Esophagus squamous epithelium (tissue), 5 donors: ENCODE data around the gene PPP1R8. TPM values are rescaled to one million over a fixed set of nuclear protein-coding genes. Genes with fewer than 3 reads are reported as not detected.
"Not testable (repeated sequence)": the region's sequence is repeated elsewhere in the genome, so short reads cannot be mapped to it uniquely, and the experiment has no call there.

Source experiments
- DNase-seq: peaks from one replicate; lab custom pipeline; 2025; lab: John Stamatoyannopoulos, UW
- H3K27ac ChIP-seq, 4 donors: fragments of 200-600 bp; sonication (generic); one replicate each; pipeline ENCODE4 v1.5.1; 2016 to 2019; ENCODE audit warnings: mild to moderate bottlenecking in 1 of 4
- H3K27me3 ChIP-seq, 4 donors: fragments of 200-600 bp; sonication (generic); 1 replicate in 3 of 4; 2 replicates in 1 of 4; pipeline versions ENCODE4 v1.5.1 to v1.6.0; 2017 to 2021; ENCODE audit warnings: antibody characterized with exemption in 1 of 4
- H3K36me3 ChIP-seq, 3 donors: fragments of 200-600 bp; sonication (generic); one replicate each; pipeline ENCODE4 v1.5.1; 2016 to 2019
- H3K4me1 ChIP-seq, 3 donors: fragments of 200-600 bp; sonication (generic); one replicate each; pipeline ENCODE4 v1.5.1; 2017 to 2019
- H3K4me3 ChIP-seq, 4 donors: fragments of 200-600 bp; sonication (generic); 1 replicate in 3 of 4; 2 replicates in 1 of 4; pipeline ENCODE4 v1.5.1; 2016 to 2019; ENCODE audit warnings: mild to moderate bottlenecking in 2 of 4, moderate library complexity in 1 of 4
- H3K9me3 ChIP-seq, 3 donors: fragments of 200-600 bp; sonication (generic); one replicate each; pipeline ENCODE4 v1.5.1; 2016 to 2019
- POLR2A ChIP-seq, 4 donors: fragments of 450-650 bp; IDR thresholded peaks; one replicate each; pipeline ENCODE4 v1.6.1; 2017; ENCODE audit warnings: antibody characterized with exemption in 4 of 4, mild to moderate bottlenecking in 4 of 4, moderate library complexity in 3 of 4
- WGBS, 2 donors: methylation state at CpG; one replicate each; pipeline ENCODE4 v1.1.5; 2018; 5-methylcytosine and 5-hydroxymethylcytosine counted together
- intact Hi-C: fragments of 100-400 bp; cut with DNase I; formaldehyde crosslinking; loops from one replicate; pipeline ENCODE4 v1.15.0; 2022
- total RNA-seq, 4 donors: library from RNA; depleted of rRNA; stranded (reverse); fragments of >200 nt; gene quantifications; one replicate each; pipeline ENCODE4 v1.1.0, GENCODE V29; 2016
- TF ChIP-seq, protein P1 (sequence below), 6 experiments: fragments of 450-650 bp in 4 of 6; fragments of 200-600 bp in 2 of 6; sonication (generic) in 2 of 6; IDR thresholded peaks; one replicate each; pipeline ENCODE4 v1.5.1; 2016 to 2019; ENCODE audit warnings: antibody characterized with exemption in 6 of 6, mild to moderate bottlenecking in 4 of 6, moderate library complexity in 4 of 6
- donor health status: DM: yes; HTN: yes; CAD: no.

Gene PPP1R8
- total RNA-seq, 4 donors from 2014 or later, result 21.3 to 41.2 (median 33.4) TPM

DNA sequence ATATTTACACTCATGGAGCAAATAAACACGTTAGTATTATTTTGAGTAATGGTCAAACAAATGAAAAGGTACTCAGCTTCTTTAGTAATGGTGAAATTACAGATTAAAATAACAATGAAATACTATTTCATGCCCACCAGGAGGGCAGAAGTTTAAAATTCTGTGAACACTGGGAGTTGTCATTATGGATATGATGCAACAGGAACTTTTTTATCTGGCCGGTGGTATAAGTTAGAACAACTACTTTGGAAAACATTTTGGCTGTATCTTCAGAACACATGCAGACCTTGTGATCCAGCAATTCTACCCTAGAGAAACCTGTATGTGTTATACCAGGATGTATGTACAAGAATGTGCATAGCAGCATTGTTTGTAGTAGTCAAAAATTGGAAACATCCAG lies 23.2 kb upstream of the PPP1R8 start:
- 78 to 88% methylated on average over 2 of the region's 2 CpGs for WGBS, 2 donors
- H3K27me3 ChIP-seq, result no peaks in the 10 kb centered on the region
- peaks cover 13 to 98% (median 18%) of the 10 kb centered on the region in 3 donors for H3K36me3 ChIP-seq
- H3K4me1 ChIP-seq, result no peaks in the 10 kb centered on the region
- no peaks in the 10 kb centered on the region for H3K9me3 ChIP-seq
- TF ChIP-seq, protein P1, sequence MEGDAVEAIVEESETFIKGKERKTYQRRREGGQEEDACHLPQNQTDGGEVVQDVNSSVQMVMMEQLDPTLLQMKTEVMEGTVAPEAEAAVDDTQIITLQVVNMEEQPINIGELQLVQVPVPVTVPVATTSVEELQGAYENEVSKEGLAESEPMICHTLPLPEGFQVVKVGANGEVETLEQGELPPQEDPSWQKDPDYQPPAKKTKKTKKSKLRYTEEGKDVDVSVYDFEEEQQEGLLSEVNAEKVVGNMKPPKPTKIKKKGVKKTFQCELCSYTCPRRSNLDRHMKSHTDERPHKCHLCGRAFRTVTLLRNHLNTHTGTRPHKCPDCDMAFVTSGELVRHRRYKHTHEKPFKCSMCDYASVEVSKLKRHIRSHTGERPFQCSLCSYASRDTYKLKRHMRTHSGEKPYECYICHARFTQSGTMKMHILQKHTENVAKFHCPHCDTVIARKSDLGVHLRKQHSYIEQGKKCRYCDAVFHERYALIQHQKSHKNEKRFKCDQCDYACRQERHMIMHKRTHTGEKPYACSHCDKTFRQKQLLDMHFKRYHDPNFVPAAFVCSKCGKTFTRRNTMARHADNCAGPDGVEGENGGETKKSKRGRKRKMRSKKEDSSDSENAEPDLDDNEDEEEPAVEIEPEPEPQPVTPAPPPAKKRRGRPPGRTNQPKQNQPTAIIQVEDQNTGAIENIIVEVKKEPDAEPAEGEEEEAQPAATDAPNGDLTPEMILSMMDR (IDR thresholded peaks at IDR 0.05), result no peak
- TF ChIP-seq POLR2A (IDR thresholded peaks at IDR 0.05), result no peak
- H3K4me3 ChIP-seq, result no peak overlapping the region
- DNase-seq, result no peak
- no peak overlapping the region for H3K27ac ChIP-seq
- intact Hi-C loops, result no loop called here

DNA sequence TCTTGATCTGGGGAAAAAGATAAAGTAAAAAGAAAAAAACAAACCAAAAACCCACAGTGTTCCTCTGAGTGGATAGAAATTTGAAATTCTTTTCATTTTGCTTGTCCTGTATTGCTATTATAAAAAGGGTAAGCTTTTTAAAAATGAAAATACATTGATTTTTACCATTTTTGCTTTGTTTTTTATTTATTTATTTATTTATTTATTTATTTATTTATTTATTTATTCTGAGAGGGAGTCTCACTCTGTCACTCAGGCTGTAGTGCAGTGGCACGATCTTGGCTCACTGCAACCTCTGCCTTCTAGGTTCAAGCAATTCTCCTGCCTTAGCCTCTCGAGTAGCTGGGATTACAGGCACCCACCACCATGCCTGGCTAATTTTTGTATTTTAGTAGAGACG lies 22.5 kb upstream of the PPP1R8 start:
- DNase-seq, H3K9me3 ChIP-seq, H3K4me3 ChIP-seq, H3K4me1 ChIP-seq, H3K27ac ChIP-seq, intact Hi-C loops, H3K27me3 ChIP-seq: not testable (repeated sequence)
- peaks cover 11 to 98% (median 25%) of the 10 kb centered on the region in 3 donors for H3K36me3 ChIP-seq
- 91 to 92% methylated on average over 3 of the region's 3 CpGs for WGBS, 2 donors

DNA sequence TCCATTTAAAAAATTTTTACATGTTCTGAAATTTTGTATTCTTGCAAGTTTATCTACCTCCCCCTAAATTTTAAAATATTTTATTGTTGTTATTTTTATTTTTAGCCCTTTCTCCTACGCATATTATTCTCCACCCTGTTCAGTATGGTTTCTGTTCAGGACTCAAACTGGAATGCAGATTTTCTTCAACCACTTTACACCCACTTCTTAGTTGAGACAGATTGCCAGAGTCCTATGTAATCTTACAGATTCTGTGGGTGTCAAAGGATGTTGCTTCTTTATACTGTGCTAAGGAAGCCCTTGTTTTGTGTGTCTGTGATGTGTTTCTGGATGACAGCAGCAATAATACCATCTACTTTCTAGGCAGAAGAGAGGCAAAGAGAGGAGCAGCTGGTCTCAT lies 20.7 kb upstream of the PPP1R8 start:
- WGBS, 2 donors, result 85 to 89% methylated on average over 1 of the region's 1 CpG
- H3K9me3 ChIP-seq, result no peaks in the 10 kb centered on the region
- no peaks in the 10 kb centered on the region for H3K27me3 ChIP-seq
- H3K4me1 ChIP-seq, result no peaks in the 10 kb centered on the region
- H3K27ac ChIP-seq, result no peak overlapping the region
- H3K4me3 ChIP-seq, result no peak overlapping the region
- TF ChIP-seq POLR2A (IDR thresholded peaks at IDR 0.05), result no peak
- TF ChIP-seq, protein P1 (IDR thresholded peaks at IDR 0.05), result no peak
- H3K36me3 ChIP-seq, result peaks cover 14 to 98% (median 25%) of the 10 kb centered on the region in 3 donors
- intact Hi-C loops, result no loop called here
- no peak for DNase-seq

DNA sequence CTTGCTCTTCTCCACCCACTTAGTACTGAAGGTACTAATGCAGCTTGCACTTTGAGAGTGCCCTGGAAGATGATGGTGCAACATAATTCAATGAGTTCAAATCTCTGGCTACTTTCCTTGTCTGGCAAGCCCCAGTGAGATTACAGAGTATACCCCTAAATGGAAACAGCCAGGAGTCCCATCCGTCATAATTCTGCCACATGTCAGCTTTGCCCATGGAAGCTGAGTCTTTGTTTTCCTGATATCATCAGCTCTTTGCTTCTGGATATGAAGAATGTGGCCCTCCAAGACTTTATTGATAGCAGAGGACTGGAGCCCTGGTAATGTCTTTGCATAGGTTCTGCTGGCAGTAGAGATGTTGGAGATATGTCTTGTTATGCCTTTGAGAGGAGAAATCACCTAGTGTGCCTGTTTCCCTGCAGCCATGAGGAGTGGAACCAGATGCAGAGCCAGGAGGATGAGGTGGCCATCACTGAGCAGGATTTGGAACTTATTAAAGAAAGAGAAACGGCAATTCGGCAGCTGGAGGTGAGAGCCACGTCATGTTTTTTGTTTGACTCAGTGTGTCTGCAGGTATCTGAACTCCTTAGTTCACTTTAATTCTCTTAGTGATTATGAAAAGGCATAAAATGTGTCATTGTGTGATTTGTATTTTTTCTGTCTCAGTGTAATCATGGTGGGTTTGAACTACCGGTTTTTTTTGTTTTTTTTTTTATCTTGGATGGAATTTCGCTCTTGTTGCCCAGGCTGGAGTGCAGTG lies 18.7 kb upstream of the PPP1R8 start:
- intact Hi-C loops, result no loop called here
- H3K9me3 ChIP-seq, result no peaks in the 10 kb centered on the region
- peaks cover 14 to 98% (median 25%) of the 10 kb centered on the region in 3 donors for H3K36me3 ChIP-seq
- H3K4me3 ChIP-seq, result no peak overlapping the region
- no peak for DNase-seq
- no peak overlapping the region for H3K27ac ChIP-seq
- peaks cover 0 to 2% (median 0%) of the 10 kb centered on the region in 3 donors for H3K4me1 ChIP-seq
- H3K27me3 ChIP-seq, result no peaks in the 10 kb centered on the region
- WGBS, 2 donors, result 81 to 86% methylated on average over 5 to 6 of the region's 6 CpGs
- TF ChIP-seq, protein P1 (IDR thresholded peaks at IDR 0.05), result no peak
- no peak for TF ChIP-seq POLR2A (IDR thresholded peaks at IDR 0.05)

DNA sequence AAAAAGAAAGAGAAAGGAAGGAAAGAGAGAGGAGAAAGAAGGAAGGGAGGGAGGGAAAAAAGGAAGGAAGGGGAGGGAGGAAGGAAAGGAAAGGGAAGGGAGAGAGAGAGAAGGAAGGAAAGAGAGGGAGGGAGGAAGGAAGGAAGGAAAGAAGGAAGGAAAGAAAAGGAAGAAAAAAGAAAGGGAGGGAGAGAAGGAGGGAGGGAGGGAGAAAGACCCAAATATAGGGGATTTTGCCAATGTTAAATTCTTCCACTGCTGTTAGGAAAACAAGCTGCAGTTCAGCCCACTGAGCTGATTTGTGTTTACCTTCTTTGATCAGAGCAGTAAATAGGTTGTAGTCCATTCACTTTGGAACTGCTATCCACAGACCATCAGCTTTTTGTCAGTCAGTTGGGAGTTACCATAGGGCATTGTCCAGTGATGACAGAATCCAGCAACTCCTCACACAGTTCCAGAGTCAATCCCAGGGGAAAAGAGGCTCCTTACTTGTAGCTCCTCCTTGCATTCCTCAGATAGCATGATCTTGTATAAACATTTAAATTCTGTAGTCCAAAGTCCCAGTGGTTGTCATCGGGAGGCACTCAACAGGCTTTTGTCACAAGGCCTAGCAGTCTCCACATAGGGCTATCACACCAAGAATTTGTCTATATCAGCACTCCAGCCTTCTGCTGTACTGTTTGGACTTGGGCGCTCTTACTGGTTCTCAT lies 13.5 kb upstream of the PPP1R8 start:
- intact Hi-C loops, result no loop called here
- Histone ChIP-seq H3K4me1 (peaks cover 0 to 2% (median 0%) of the 10 kb centered on the region in 3 donors), H3K36me3 (peaks cover 13 to 100% (median 49%) of the 10 kb centered on the region in 3 donors), H3K4me3 (no peak overlapping the region), H3K9me3 (no peaks in the 10 kb centered on the region), H3K27ac (peak overlapping the region in 2 of 4 donors; percentile 11 to 57), H3K27me3 (no peaks in the 10 kb centered on the region)
- DNase-seq, result no peak
- TF ChIP-seq POLR2A (IDR thresholded peaks at IDR 0.05), result no peak
- TF ChIP-seq, protein P1 (IDR thresholded peaks at IDR 0.05), result no peak
- 59 to 75% methylated on average over 2 of the region's 2 CpGs for WGBS, 2 donors
